K562 (cell line): ENCODE results near the gene CALB2. TPM values are rescaled to one million over a fixed set of nuclear protein-coding genes. Genes with fewer than 3 reads are reported as not detected.

Experiments
- ATAC-seq: fragments of 200-7000 bp; cut with Tn5 transposase; 3 replicates; pipeline ENCODE4 v1.9.1; 2020; ENCODE audit warnings: moderate library complexity
- BruUV-seq: library from RNA; stranded (reverse); fragments of 400-500 nt; replicated peaks from 2 replicates; lab custom pipeline; 2021; lab: Mats Ljungman, UMichigan
- CTCF ChIA-PET: fragments of 300-600 bp; formaldehyde crosslinking; extraction: SDS; loops from one replicate; lab custom pipeline; 2021; ENCODE audit warnings: low intra/inter-chr PET ratio; lab: Yijun Ruan, JAX
- POLR2A ChIA-PET: fragments of 300-600, 350-650 bp; sonication (Branson Sonifier 250); formaldehyde crosslinking; extraction: SDS; loops from one replicate; lab custom pipeline; 2021; ENCODE audit warnings: antibody characterized with exemption, inconsistent platforms; lab: Yijun Ruan, JAX
- DNase-seq, 4 experiments: peaks; one replicate each; pipeline versions ENCODE4 v3.0.0 to v3.0.0-alpha.2; 2011 to 2018; ENCODE audit warnings: low spot score in 3 of 4, mixed read lengths in 3 of 4; ENCODE audit errors: extremely low read depth in 1 of 4
- FAIRE-seq: peaks from 2 replicates; lab custom pipeline; 2011; peaks lifted over from hg19 to GRCh38; lab: Jason Lieb, UNC
- H2AFZ ChIP-seq: 2 replicates; pipeline ENCODE4 v1.6.0; 2011; ENCODE audit warnings: low read depth, low read length, control low read depth, inconsistent platforms
- H3K27ac ChIP-seq: fragments of 200-600 bp; 3 replicates; pipeline ENCODE4 v1.8.0; 2011; ENCODE audit warnings: low read depth, mild to moderate bottlenecking, control low read depth, inconsistent platforms, low read length, moderate library complexity, mixed read lengths; ENCODE audit errors: extremely low read depth
- H3K27me3 ChIP-seq, 2 experiments: fragments of 300-600 bp in 1 of 2; 2 replicates in 1 of 2; 3 replicates in 1 of 2; pipeline versions ENCODE4 v1.6.0 to v1.8.0; 2011; ENCODE audit warnings: inconsistent platforms in 2 of 2, low read length in 2 of 2, mild to moderate bottlenecking in 1 of 2, mixed read lengths in 1 of 2, moderate library complexity in 1 of 2; ENCODE audit not compliant: control insufficient read depth in 2 of 2, insufficient read depth in 2 of 2
- H3K36me3 ChIP-seq: fragments of 300-600 bp; 3 replicates; pipeline ENCODE4 v1.8.0; 2011; ENCODE audit warnings: mild to moderate bottlenecking, low read length, inconsistent platforms; ENCODE audit not compliant: control insufficient read depth, insufficient read depth
- H3K4me1 ChIP-seq, 2 experiments: fragments of 200-600 bp in 1 of 2; replicated peaks in 1 of 2; 2 replicates in 1 of 2; 3 replicates in 1 of 2; pipeline versions ENCODE4 v1.5.1 to v1.8.0; 2011; ENCODE audit warnings: inconsistent platforms in 2 of 2, low read length in 2 of 2, mild to moderate bottlenecking in 1 of 2, mixed read lengths in 1 of 2, moderate library complexity in 1 of 2; ENCODE audit not compliant: control insufficient read depth in 2 of 2, insufficient read depth in 2 of 2
- H3K4me2 ChIP-seq: 2 replicates; pipeline ENCODE4 v1.6.1; 2011; ENCODE audit warnings: low read length, control low read depth, inconsistent platforms, mixed read lengths; ENCODE audit not compliant: insufficient read depth
- H3K4me3 ChIP-seq: fragments of 200-600 bp; sonication (generic), shearing (Covaris generic); 2 replicates; pipeline ENCODE4 v1.5.1; 2016; ENCODE audit warnings: control low read depth, inconsistent platforms
- H3K79me2 ChIP-seq: fragments of 200-600 bp; 3 replicates; pipeline ENCODE4 v1.8.0; 2011; ENCODE audit warnings: low read length, inconsistent platforms; ENCODE audit not compliant: control insufficient read depth, insufficient read depth
- H3K9ac ChIP-seq, 2 experiments: 2 replicates each; pipeline versions ENCODE4 v1.6.0 to v1.6.1; 2011; ENCODE audit warnings: low read depth in 2 of 2, low read length in 2 of 2, control low read depth in 1 of 2, inconsistent platforms in 1 of 2, mild to moderate bottlenecking in 1 of 2, mixed read lengths in 1 of 2; ENCODE audit not compliant: insufficient read depth in 1 of 2
- H3K9me1 ChIP-seq: one replicate; pipeline ENCODE4 v1.6.0; 2011; ENCODE audit warnings: inconsistent platforms, mild to moderate bottlenecking, low read length, moderate library complexity; ENCODE audit not compliant: control insufficient read depth, insufficient read depth
- H3K9me3 ChIP-seq: replicated peaks from 2 replicates; pipeline ENCODE4 v1.5.1; 2011; ENCODE audit warnings: low read depth, low read length, inconsistent platforms; ENCODE audit not compliant: control insufficient read depth, insufficient read depth
- H4K20me1 ChIP-seq: replicated peaks from 2 replicates; pipeline ENCODE4 v1.6.1; 2011; ENCODE audit warnings: low read length, inconsistent platforms, mixed read lengths; ENCODE audit not compliant: control insufficient read depth, insufficient read depth
- ARHGAP35 ChIP-seq: fragments of 450-650 bp; IDR thresholded peaks from 2 replicates; pipeline ENCODE4 v1.6.1; 2018; ENCODE audit not compliant: partially characterized antibody
- EHMT2 ChIP-seq: fragments of 450-650 bp; IDR thresholded peaks from 2 replicates; pipeline ENCODE4 v1.6.1; 2018; ENCODE audit warnings: antibody characterized with exemption
- HNRNPK ChIP-seq: fragments of 200-400 bp; formaldehyde crosslinking; IDR thresholded peaks from one replicate; pipeline ENCODE4 v1.6.1; 2018; ENCODE audit warnings: mild to moderate bottlenecking, low read depth, low read length; ENCODE audit not compliant: poor library complexity, severe bottlenecking
- HOXB6 ChIP-seq: fragments of 250-450 bp; sonication (Bioruptor Pico); IDR thresholded peaks from 2 replicates; pipeline ENCODE4 v1.5.1; 2022; ENCODE audit warnings: mild to moderate bottlenecking, borderline replicate concordance
- ILK ChIP-seq: fragments of 450-650 bp; IDR thresholded peaks from 2 replicates; pipeline ENCODE4 v1.6.1; 2016; ENCODE audit warnings: missing genetic modification characterization, low read depth, mild to moderate bottlenecking, missing compliant biosample characterization, moderate library complexity, borderline replicate concordance
- MED1 ChIP-seq: sonication (generic); formaldehyde crosslinking; IDR thresholded peaks from 2 replicates; pipeline ENCODE4 v1.8.1; 2023; ENCODE audit warnings: missing genetic modification reagents, borderline replicate concordance
- RNF2 ChIP-seq: sonication (generic); IDR thresholded peaks from 2 replicates; pipeline ENCODE4 v1.6.1; 2016
- SIRT6 ChIP-seq: IDR thresholded peaks from one replicate; pipeline ENCODE4 v1.6.1; 2012; ENCODE audit warnings: low read depth, mild to moderate bottlenecking, control low read depth, inconsistent platforms, low read length, moderate library complexity
- SRSF1 ChIP-seq: fragments of 200-400 bp; formaldehyde crosslinking; IDR thresholded peaks from 2 replicates; pipeline ENCODE4 v1.6.1; 2017; ENCODE audit warnings: mild to moderate bottlenecking, low read depth, low read length, moderate library complexity
- TBL1XR1 ChIP-seq, 2 experiments: IDR thresholded peaks; 2 replicates each; pipeline ENCODE4 v1.6.1; 2012; ENCODE audit warnings: improper control_type of control experiment in 2 of 2, low read length in 2 of 2, mild to moderate bottlenecking in 1 of 2
- ZBTB17 ChIP-seq: fragments of 450-650 bp; formaldehyde crosslinking; IDR thresholded peaks from 2 replicates; pipeline ENCODE4 v1.4.0; 2020; ENCODE audit warnings: mild to moderate bottlenecking
- ZC3H11A ChIP-seq: IDR thresholded peaks from 2 replicates; pipeline ENCODE4 v1.6.1; 2012; ENCODE audit warnings: low read depth, low read length, improper control_type of control experiment
- ZNF431 ChIP-seq: sonication (generic); formaldehyde crosslinking; IDR thresholded peaks from 2 replicates; pipeline ENCODE4 v1.8.0; 2022; ENCODE audit warnings: mild to moderate bottlenecking, missing genetic modification reagents
- ZNF668 ChIP-seq: fragments of 250-450 bp; sonication (Bioruptor Pico); IDR thresholded peaks from 2 replicates; pipeline ENCODE4 v1.8.0; 2022; ENCODE audit warnings: mild to moderate bottlenecking, inconsistent platforms
- WGBS: fragments of 100-300 bp; shearing (Covaris generic); methylation state at CpG from one replicate; pipeline ENCODE4 v1.1.6; 2016; ENCODE audit warnings: low coverage, mixed read lengths; ENCODE audit not compliant: insufficient coverage; ENCODE audit errors: missing lambda C conversion rate; 5-methylcytosine and 5-hydroxymethylcytosine counted together
- in situ Hi-C: fragments of 300-500 bp; cut with MboI; formaldehyde crosslinking; loops from 4 replicates; pipeline ENCODE4 v1.15.0; 2018; ENCODE audit warnings: inconsistent platforms, mixed read lengths
- intact Hi-C: fragments of 100-400 bp; cut with micrococcal nuclease; formaldehyde crosslinking; loops from 2 replicates; pipeline ENCODE4 v1.14.2; 2022
- polyA plus RNA-seq, 8 experiments: library from polyadenylated mRNA; depleted of rRNA in 4 of 8; stranded (reverse) in 5 of 8; unstranded in 3 of 8; fragments of >200 nt; fragmentation: Nextera tagmentation in 2 of 8; fragmentation: Illumina TruSeq in 1 of 8; extraction: Ambion mirVana in 2 of 8; extraction: Trizol in 1 of 8; gene quantifications; 2 replicates each; pipeline versions ENCODE4 v1.2.1 to v1.2.3, GENCODE V29; 2011 to 2014; ENCODE audit warnings: inconsistent platforms in 1 of 8, missing spikeins in 1 of 8
- total RNA-seq, 7 experiments: library from RNA; depleted of rRNA in 6 of 7; stranded (reverse); fragments of >200 nt in 6 of 7; fragmentation: Illumina TruSeq in 2 of 7; extraction: Trizol in 2 of 7; gene quantifications; 2 replicates each; pipeline versions ENCODE4 v1.2.1 to v1.2.3, GENCODE V29; 2011 to 2021; ENCODE audit warnings: low replicate concordance in 1 of 7
- TF ChIP-seq, protein P1 (sequence below): fragments of 250-450 bp; sonication (Bioruptor Pico); IDR thresholded peaks from 2 replicates; pipeline ENCODE4 v1.8.0; 2022; ENCODE audit warnings: moderate library complexity, mild to moderate bottlenecking, inconsistent platforms
- TF ChIP-seq, protein P2 (sequence below): fragments of 250-450 bp; sonication (Bioruptor Pico); IDR thresholded peaks from 2 replicates; pipeline ENCODE4 v1.8.0; 2021; ENCODE audit warnings: borderline replicate concordance, mild to moderate bottlenecking, moderate library complexity; ENCODE audit not compliant: poor library complexity, severe bottlenecking

CALB2 gene
- total and polyA plus RNA-seq, 9 of the 15 experiments (the other 6 are each of a cell fraction or from before 2014, with no cell fraction given), result not detected

DNA sequence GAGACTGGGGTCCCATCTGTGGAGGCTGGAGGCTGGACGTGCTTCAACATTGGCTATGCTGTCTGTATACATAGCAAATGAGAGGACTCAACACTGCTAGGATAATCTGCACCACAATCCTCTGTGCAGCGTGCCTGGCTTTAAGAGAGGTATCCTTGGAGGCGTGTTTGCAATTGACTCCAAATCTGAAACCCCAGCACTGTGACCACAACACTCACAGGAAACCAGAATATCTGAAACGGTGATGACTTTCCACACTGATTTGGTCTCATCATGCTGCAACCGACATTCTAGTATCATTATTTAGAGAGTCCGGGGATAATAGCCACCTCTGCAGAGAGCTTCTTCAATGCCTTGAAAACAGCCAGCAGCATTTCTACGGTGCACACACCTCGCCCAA, 48.2 kb downstream of the CALB2 start:
- no peaks in the 10 kb centered on the region for H3K79me2 ChIP-seq
- H2AFZ ChIP-seq, result no peak overlapping the region
- H3K27me3 ChIP-seq, result peaks cover 16 to 50% of the 10 kb centered on the region in 2 experiments
- CTCF ChIA-PET, result no interaction called here
- in situ Hi-C loops, result no loop called here
- ATAC-seq (no peak), FAIRE-seq (no peak), DNase-seq (no peak)
- no peak overlapping the region for H3K4me2 ChIP-seq
- H3K4me1 ChIP-seq, result peaks cover 0 to 4% of the 10 kb centered on the region in 2 experiments; a peak in 2 of 5 replicates
- intact Hi-C loops, result no loop called here
- POLR2A ChIA-PET, result no interaction called here
- H3K9me3 ChIP-seq, result no peaks in the 10 kb centered on the region; the same call in 1 of the 2 replicates
- H4K20me1 ChIP-seq, result 0 out of 2 replicates have a peak, but pooled peaks cover 8% of the 10 kb centered on the region
- TF ChIP-seq SRSF1, result no peak
- H3K36me3 ChIP-seq, result no peaks in the 10 kb centered on the region
- H3K27ac ChIP-seq, result no peak overlapping the region
- H3K9ac ChIP-seq, result no peak overlapping the region
- WGBS, result 0% methylated on average over 8 of the region's 8 CpGs
- no peaks in the 10 kb centered on the region for H3K9me1 ChIP-seq
- BruUV-seq, result no TSS peak
- no peak overlapping the region for H3K4me3 ChIP-seq

DNA sequence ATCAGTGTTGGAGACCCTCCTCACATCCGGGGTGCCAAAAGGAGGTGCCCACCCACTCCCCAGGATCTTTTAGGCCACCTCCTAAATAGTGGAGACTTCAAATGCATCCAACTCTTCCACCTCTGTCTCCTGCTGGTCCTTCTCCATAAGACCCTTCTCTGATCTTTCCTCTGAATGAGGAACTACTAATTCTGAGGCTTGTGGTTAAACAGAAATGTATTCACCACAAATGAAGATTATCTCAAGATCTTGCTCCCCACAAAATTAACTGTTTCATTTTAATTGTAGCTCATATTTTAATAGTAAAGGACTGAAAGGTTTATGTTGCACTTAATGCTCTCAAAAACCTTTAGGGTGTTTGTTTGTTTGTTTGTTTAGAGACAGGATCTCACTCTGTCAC, 49.2 kb downstream of the CALB2 start:
- CTCF ChIA-PET, result no interaction called here
- no TSS peak for BruUV-seq
- no peak overlapping the region for H3K4me2 ChIP-seq
- TF ChIP-seq ARHGAP35 (no peak), ZNF431 (no peak), ILK (tag) (no peak), TBL1XR1 (IDR thresholded peaks at IDR 0.05; ENCODE audit: low read length in 2 of 2) (no peak), ZC3H11A (no peak), ZBTB17 (CRISPR knock-in tag) (no peak), SIRT6 (no peak), ZNF668 (CRISPR knock-in tag) (no peak), HOXB6 (CRISPR knock-in tag) (no peak), EHMT2 (no peak), MED1 (CRISPR knock-in tag) (no peak), RNF2 (no peak), HNRNPK (no peak)
- TF ChIP-seq, protein P1, sequence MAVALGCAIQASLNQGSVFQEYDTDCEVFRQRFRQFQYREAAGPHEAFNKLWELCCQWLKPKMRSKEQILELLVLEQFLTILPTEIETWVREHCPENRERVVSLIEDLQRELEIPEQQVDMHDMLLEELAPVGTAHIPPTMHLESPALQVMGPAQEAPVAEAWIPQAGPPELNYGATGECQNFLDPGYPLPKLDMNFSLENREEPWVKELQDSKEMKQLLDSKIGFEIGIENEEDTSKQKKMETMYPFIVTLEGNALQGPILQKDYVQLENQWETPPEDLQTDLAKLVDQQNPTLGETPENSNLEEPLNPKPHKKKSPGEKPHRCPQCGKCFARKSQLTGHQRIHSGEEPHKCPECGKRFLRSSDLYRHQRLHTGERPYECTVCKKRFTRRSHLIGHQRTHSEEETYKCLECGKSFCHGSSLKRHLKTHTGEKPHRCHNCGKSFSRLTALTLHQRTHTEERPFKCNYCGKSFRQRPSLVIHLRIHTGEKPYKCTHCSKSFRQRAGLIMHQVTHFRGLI, result no peak
- TF ChIP-seq, protein P2, sequence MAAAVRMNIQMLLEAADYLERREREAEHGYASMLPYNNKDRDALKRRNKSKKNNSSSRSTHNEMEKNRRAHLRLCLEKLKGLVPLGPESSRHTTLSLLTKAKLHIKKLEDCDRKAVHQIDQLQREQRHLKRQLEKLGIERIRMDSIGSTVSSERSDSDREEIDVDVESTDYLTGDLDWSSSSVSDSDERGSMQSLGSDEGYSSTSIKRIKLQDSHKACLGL (CRISPR knock-in tag), result no peak

More for the DNA sequence above, 49.2 kb downstream of the CALB2 start:
- H3K9me3 ChIP-seq, result no peaks in the 10 kb centered on the region; the same call in 1 of the 2 replicates
- intact Hi-C loops (no loop called here), in situ Hi-C loops (no loop called here)
- H3K4me3 ChIP-seq, result no peak overlapping the region
- H3K9me1 ChIP-seq, result no peaks in the 10 kb centered on the region
- POLR2A ChIA-PET, result no interaction called here
- no peak overlapping the region for H3K9ac ChIP-seq
- DNase-seq (no peak), FAIRE-seq (no peak), ATAC-seq (no peak)
- peaks cover 0 to 10% of the 10 kb centered on the region in 2 experiments; a peak in 3 of 5 replicates for H3K4me1 ChIP-seq
- 0% methylated on average over 1 of the region's 1 CpG for WGBS
- H4K20me1 ChIP-seq, result 0 out of 2 replicates have a peak, but pooled peaks cover 12% of the 10 kb centered on the region
- H3K79me2 ChIP-seq, result no peaks in the 10 kb centered on the region
- no peak overlapping the region for H2AFZ ChIP-seq
- no peak overlapping the region for H3K27ac ChIP-seq
- H3K36me3 ChIP-seq, result no peaks in the 10 kb centered on the region
- H3K27me3 ChIP-seq, result peaks cover 10 to 42% of the 10 kb centered on the region in 2 experiments
